ENCODE results near the gene HIVEP3. TPM values are rescaled to one million over a fixed set of nuclear protein-coding genes. Genes with fewer than 3 reads are reported as not detected.
A peak's percentile ranks its signal among the peaks of the same experiment; 100 is the strongest.

The HIVEP3 gene
- total RNA-seq, 1 experiment from 2014 or later = 1.4 TPM

GRCh38 chr1:41500781-41501518 is 417.8 kb downstream of the HIVEP3 start:
- no peaks in the 10 kb centered on the region for H3K4me1 ChIP-seq (ENCODE audit: insufficient read depth, low read length)
- no peak overlapping the region for H4K8ac ChIP-seq (replicated peaks; ENCODE audit: insufficient read length, low read depth, low read length)
- peaks cover 6% of the 10 kb centered on the region for H3K27me3 Mint-ChIP-seq (ENCODE audit: low read depth)
- no peak overlapping the region for H4K91ac ChIP-seq (ENCODE audit: insufficient read length, low read depth, low read length)
- no peaks in the 10 kb centered on the region for H3K79me2 ChIP-seq (ENCODE audit: insufficient read depth, low read length)
- no CpG with 5 or more reads among the region's 7 CpGs for WGBS (ENCODE audit: extremely low coverage, insufficient read length, low lambda C conversion rate)
- H2BK120ac ChIP-seq (ENCODE audit: low read depth, low read length, poor library complexity, severe bottlenecking) = no peak overlapping the region
- no peak overlapping the region for H2AK5ac ChIP-seq (ENCODE audit: insufficient read length, low read length)
- no peak overlapping the region for H3K23ac ChIP-seq (ENCODE audit: insufficient read length, low read depth, low read length)
- H3K9me3 Mint-ChIP-seq = no peaks in the 10 kb centered on the region
- no peak overlapping the region for H3K18ac ChIP-seq (ENCODE audit: insufficient read length, low read depth, low read length)
- no peak for DNase-seq
- no peak overlapping the region for H3K27ac Mint-ChIP-seq
- H3K27me3 ChIP-seq (ENCODE audit: insufficient read depth, low read length) = no peaks in the 10 kb centered on the region; the same call in 1 of the 2 replicates
- H3K4me1 Mint-ChIP-seq = peaks cover 22 to 27% of the 10 kb centered on the region in 2 experiments
- no peak overlapping the region for H3K27ac ChIP-seq (ENCODE audit: insufficient read length, low read depth, low read length)
- H4K20me1 ChIP-seq (ENCODE audit: control insufficient read depth, insufficient read depth, insufficient read length) = no peaks in the 10 kb centered on the region
- H2BK12ac ChIP-seq (ENCODE audit: insufficient read length, low read depth, low read length) = no peak overlapping the region
- no peaks in the 10 kb centered on the region for H3K36me3 Mint-ChIP-seq (ENCODE audit: insufficient read depth in 1 of 3, low read depth in 3 of 3)
- H3T11ph ChIP-seq (ENCODE audit: low read length) = no peak overlapping the region
- no peak overlapping the region for H4K5ac ChIP-seq (ENCODE audit: insufficient read length, low read depth, low read length)
- no peaks in the 10 kb centered on the region for H3K79me1 ChIP-seq (ENCODE audit: insufficient read depth, low read depth, low read length, poor library complexity, severe bottlenecking)
- no peak overlapping the region for H3K9ac ChIP-seq (ENCODE audit: extremely low read depth, insufficient read length, low read length)
- H3K4me3 Mint-ChIP-seq = no peak overlapping the region
- H3K56ac ChIP-seq (ENCODE audit: insufficient read length, low read depth, low read length) = no peak overlapping the region
- H3K14ac ChIP-seq (ENCODE audit: insufficient read depth, low read length) = no peak overlapping the region
- no peak overlapping the region for H2BK5ac ChIP-seq (ENCODE audit: insufficient read length, low read length)
- 0 out of 3 replicates have a peak, but pooled peaks have one; percentile 23 for TF ChIP-seq CTCF (conservative IDR thresholded peaks at IDR 0.05)
- no peak overlapping the region for H3K4me2 ChIP-seq (ENCODE audit: insufficient read depth, insufficient read length, low read length)
- H3K23me2 ChIP-seq (ENCODE audit: insufficient read length, low read depth, low read length, poor library complexity, severe bottlenecking) = no peaks in the 10 kb centered on the region
- no peak overlapping the region for H2BK20ac ChIP-seq (ENCODE audit: low read depth, low read length, poor library complexity, severe bottlenecking)
- no peak overlapping the region for H3K4ac ChIP-seq (ENCODE audit: low read depth, low read length)
- no peaks in the 10 kb centered on the region for H3K9me3 ChIP-seq (ENCODE audit: control insufficient read depth, low read depth, low read length)
- no peak overlapping the region for H2AFZ ChIP-seq (ENCODE audit: low read length)
- no peak overlapping the region for H2BK15ac ChIP-seq (ENCODE audit: low read depth, low read length)

All from H9 (cell line).